Measurements from ENCODE around the gene TMEM95.
"Not testable (repeated sequence)": the region's sequence is repeated elsewhere in the genome, so short reads cannot be mapped to it uniquely, and the experiment has no call there.

Gene TMEM95

GRCh38 chr17:7323731-7324437, 31.1 kb upstream of the TMEM95 start:
- peak; percentile 55 for DNase-seq

DNA sequence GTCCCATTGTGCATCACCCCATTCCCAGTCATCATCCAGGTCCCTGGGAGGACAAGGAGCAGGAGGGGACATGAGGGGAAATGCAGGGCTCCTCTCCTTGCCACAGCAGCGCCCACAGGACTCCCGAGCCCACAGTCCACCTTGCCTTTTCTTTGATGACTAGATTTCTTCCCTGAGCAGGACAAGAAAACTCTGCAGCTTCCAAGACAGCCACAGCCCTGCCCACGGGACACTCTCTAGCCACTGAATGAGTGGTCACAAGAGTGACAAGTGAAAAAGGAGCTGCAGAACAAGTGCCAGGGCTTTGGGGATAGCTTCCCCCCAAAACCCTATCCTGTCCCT, 30.5 kb upstream of the TMEM95 start:
- no peak for DNase-seq

GRCh38 chr17:7325031-7325528, 29.9 kb upstream of the TMEM95 start:
- DNase-seq: no peak

- DNase-seq: no peak
These were observed 28.8 kb upstream of the TMEM95 start for GRCh38 chr17:7326186-7326585.

GRCh38 chr17:7327056-7327455, 27.9 kb upstream of the TMEM95 start:
- DNase-seq: no peak

- DNase-seq: no peak
These were observed 27.5 kb upstream of the TMEM95 start for GRCh38 chr17:7327501-7327900.

GRCh38 chr17:7328009-7328408, 26.9 kb upstream of the TMEM95 start:
- no peak for DNase-seq

GRCh38 chr17:7328840-7329373, 26.0 kb upstream of the TMEM95 start, which contains the start of gene NEURL4:
Gene NEURL4 (minus strand): TSS chr17:7329335. CDS start chr17:7329312, 23 bp downstream.
- no peak for DNase-seq

- DNase-seq: peak; percentile 97
These were observed 25.5 kb upstream of the TMEM95 start for GRCh38 chr17:7329374-7329996.

DNA sequence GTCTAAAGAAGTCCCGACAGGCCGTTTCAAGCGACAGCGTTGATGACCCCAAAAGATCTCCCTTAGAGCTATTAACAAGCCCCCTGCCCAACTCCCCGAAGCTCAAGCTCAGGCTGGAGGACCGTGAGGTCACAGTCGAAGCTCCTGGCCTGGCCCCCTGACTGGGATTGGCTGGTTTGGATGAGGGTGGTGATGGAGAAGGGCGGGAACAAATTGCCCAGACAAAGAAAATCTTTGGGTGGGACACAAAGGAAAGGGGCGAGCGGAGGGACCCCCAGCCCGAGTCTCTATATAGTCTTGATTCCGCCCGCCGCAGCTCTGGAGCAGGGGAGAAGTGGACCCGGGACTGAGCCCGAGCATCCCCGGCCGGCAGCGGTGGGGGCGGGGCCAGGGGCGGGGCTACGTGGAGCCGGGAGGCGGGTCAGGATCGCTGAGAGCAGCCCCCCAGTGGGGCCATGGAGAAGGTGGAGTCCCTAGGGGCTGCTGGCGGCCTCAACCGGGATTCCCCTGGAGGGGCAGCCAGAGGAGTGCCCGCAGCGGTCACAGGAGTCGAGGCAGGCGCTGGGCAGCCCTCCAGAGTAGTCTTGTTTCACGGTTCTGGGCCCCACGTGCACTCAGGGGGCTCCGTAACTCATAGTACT, 24.8 kb upstream of the TMEM95 start:
- DNase-seq: peak; percentile 81

GRCh38 chr17:7330638-7331015, 24.3 kb upstream of the TMEM95 start:
- no peak for DNase-seq

DNA sequence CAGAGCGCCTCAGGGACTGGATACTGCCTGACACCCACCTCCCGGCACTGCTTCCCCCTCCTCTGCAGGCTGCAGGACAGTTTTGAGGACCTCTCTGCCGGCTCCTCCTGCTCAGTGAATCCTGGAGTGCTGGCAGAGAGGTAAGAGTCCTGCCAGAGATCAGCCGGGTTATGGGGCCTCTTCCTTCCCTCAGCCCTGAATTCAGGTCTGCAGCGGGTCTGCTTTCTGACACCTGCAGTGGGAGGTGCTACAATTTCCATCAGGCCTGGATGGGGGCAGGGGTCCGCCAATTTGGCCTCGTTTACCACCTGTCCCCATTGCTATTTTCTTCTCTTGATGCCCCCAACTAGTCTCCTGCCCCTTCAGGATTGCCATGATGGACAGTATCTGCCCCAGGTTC, 22.8 kb upstream of the TMEM95 start:
- no peak for DNase-seq

DNA sequence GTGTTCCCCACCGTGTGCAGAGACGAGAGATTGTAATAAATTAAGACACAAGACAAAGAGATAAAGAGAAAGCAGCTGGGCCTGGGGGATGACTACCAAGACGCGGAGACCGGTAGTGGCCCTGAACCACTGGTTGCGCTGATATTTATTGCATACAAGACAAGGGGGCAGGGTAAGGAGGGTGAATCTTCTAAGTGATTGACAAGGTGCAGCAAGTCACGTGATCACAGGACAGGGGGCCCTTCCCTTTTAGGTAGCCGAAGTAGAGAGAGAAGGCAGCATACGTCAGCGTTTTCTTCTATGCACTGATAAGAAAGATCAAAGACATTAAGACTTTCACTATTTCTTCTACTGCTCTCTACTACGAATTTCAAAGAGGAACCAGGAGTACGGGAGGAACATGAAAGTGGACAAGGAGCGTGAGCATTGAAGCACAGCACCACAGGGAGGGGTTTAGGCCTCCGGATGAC, 22.3 kb upstream of the TMEM95 start:
- DNase-seq: peak; percentile 71

- no peak for DNase-seq
These were observed 19.9 kb upstream of the TMEM95 start for GRCh38 chr17:7334938-7335538.

DNA sequence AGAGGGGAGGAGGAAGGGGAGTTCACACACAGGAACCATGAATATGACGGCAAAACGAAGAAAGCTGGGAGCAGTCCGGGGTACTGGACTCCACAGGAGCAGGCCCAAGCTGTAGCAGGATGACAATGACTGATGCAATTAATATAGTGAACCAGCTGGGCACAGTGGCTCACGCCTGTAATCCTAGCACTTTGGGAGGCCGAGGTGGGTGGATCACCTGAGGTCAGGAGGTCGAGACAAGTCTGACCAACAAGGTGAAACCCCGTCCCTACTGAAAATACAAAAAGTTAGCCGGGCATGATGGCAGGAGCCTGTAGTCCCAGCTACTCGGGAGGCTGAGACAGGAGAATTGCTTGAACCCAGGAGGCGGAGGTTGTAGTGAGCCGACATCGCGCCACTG, 19.2 kb upstream of the TMEM95 start:
- DNase-seq: not testable (repeated sequence)

GRCh38 chr17:7336240-7337175, 18.4 kb upstream of the TMEM95 start, which contains the start of gene ACAP1:
Gene ACAP1 (plus strand): TSS chr17:7336529. CDS start chr17:7336735, 206 bp downstream.
- DNase-seq: peak; percentile 78

DNA sequence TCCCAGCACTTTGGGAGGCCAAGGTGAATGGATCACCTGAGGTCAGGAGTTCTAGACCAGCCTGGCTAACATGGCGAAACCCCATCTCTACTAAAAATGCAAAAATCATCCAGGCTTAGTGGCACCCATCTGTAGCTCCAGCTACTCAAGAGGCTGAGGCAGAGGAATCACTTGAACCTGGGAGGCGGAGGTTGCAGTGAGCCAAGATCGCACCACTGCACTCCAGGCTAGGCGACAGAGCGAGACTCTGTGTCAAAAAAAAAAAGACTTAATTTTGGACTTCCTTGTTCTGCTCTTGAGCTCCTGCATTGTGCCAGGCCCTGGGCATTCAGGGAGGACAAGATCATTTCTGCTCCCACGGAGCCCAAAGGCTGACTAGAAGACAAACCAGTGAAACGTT, 17.4 kb upstream of the TMEM95 start:
- DNase-seq: not testable (repeated sequence)

DNA sequence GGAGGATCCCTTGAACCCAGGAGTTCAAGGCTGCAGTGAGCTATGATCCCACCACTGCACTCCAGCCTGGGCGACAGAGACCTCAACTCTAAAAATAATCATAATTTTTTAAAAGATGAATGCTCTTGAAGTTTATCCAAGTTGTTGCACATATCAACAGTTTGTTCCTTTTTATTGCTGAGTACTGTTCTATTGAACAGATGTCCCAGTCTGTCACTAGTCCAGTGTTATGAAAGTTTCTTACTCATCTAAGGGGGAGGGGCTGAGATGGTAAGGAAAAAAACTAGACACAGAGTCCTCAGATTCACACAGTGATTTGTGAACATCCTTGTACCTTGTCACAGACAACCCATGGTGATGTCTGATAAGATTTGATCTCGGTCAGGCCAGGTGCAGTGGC, 14.8 kb upstream of the TMEM95 start:
- no peak for DNase-seq

- DNase-seq: no peak
These were observed 13.1 kb upstream of the TMEM95 start for GRCh38 chr17:7341842-7342241.

DNA sequence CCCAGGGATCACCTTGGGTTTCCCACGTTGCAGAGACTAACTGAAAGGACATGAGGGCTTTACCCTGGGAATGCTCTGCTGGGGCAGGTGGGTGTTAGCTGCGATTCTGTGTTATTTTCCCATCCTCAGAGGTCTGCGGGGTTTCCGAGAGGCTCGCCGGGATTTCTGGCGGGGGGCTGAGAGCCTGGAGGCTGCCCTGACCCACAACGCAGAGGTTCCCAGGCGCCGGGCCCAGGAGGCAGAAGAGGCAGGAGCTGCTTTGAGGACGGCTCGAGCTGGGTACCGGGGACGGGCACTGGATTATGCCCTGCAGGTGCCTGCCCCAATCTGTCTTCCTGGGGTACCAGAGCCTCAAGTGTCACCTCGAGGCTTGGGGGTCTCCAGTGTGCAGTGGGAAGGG, 11.7 kb upstream of the TMEM95 start:
- no peak for DNase-seq

- DNase-seq: no peak
These were observed 8.0 kb upstream of the TMEM95 start for GRCh38 chr17:7346761-7347614.

All from central memory CD4-positive, alpha-beta T cell (primary cell).